Stimulated activated CD8-positive, alpha-beta memory T cell treated with anti-CD3 and anti-CD28 coated beads, Interleukin-15, amount 100 ng/mL, for 1 hour (primary cell): Measurements from ENCODE around the gene PROCR.
"Not testable (repeated sequence)": the region's sequence is repeated elsewhere in the genome, so short reads cannot be mapped to it uniquely, and the experiment has no call there.

Source experiments
- DNase-seq: peaks from one replicate; pipeline ENCODE4 v3.0.0-alpha.2; 2020; ENCODE audit warnings: low read depth

PROCR gene

DNA sequence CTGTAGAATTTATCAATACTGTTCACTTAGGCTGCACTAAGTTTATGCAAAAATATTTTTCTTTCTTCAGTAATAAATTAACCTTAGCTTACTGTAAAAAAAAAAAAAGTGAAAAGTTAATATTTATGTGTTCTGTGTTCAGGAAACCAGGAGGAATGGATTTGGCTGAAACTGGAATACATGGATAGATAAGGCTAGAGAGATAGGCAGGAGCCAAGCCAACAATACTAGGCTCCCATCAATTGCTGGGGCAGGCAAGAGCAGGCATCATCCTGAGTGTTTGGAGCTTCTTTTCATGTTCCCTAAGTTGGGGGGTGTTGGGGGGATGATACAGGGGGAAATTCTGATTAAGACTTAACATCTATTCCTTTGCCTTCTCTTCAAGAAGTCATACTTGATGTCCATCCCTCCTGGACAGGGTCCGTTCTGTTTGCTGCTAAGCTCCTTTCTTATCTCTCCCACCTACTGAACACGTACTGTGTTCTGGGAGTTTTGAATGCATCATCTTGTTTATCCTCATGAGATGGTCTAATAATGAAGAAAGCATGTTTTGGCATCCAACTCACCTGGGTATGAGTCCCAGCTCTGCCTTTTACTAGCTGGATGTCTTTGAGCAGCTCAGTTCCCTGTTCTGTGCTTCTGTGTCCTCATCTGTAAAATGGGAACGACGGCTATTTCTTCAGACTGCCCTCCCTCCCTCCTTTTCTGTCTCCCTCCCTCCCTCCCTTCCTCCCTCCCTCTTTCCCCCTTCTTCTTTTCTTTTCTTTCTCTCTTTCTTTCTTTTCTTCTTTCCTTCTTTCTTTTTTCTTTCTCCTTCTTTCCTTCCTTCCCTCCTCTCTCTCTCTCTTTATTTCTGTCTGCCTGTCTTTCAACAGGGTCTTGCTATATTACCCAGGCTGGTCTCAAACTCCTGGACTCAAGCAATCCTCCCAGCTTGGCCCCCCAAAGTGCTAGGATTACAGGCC lies 6.4 kb upstream of the PROCR start:
- DNase-seq, result no peak

GRCh38 chr20:35166242-35166830 lies 5.5 kb upstream of the PROCR start:
- no peak for DNase-seq

- no peak for DNase-seq
These were observed 4.1 kb upstream of the PROCR start for GRCh38 chr20:35167787-35168186.

DNA sequence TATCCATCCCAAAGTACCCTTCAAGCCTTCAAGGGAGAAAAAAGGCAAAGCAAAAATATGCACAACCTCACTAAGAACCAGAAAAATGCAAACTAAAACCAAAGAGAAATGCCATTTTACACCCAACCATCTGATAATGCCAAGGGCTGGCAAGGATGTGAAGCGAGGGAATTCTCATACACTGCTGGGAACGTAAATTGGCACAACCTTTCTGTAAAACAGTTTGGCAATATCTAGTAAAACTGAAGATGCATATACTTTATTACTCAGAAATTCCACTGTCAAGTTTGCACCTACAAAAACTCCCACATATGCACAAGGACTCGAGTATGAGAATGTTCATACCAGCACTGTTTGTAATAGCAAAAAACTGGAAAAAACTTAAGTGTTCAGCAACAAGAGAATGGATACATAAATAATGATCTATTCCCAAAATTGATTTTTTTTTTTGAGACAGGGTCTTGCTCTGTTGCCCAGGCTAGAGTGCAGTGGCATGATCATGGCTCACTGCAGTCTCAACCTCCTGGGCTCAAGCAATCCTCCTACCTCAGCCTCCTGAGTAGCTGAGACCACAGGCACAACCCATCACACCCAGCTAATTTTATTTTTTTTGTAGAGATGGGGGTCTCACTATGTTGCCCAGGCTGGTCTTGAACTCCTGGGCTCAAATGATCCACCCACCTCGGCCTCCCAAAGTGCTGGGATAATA lies 3.0 kb upstream of the PROCR start:
- DNase-seq, result not testable (repeated sequence)

DNA sequence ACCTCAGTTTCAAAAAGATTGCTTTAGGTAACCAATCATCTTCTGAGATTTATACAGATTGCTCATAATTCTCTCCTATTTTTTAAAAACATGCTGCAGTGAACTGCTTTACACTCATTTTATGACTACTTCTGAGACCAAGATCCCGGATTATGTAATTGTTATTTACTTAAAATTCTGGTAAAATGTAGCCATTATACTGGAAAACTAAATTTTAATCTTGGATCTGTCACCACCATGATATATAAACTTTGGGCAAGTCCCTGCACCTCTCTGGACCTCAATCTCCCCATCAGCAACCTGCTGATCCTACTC lies 477 bp upstream of the PROCR start:
- DNase-seq, result no peak

DNA sequence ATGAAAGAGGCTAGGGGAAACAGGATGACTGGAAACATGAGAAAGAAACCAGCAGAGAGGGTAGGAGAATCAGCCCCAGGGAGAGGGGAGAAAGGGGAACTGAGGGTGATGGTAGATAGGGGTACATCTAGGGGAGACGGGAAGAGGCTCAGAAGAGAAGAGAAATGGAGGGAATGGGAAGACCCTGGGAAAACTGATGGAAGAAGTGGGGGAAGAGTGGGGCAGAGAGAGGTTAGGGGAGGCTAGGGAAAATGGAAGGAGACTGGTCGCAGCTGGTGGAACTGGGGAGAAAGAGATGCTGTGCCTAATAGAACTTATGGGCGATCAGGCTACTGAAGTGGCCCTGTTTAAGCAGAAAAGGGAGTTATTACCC lies 548 bp downstream of the PROCR start:
- no peak for DNase-seq

DNA sequence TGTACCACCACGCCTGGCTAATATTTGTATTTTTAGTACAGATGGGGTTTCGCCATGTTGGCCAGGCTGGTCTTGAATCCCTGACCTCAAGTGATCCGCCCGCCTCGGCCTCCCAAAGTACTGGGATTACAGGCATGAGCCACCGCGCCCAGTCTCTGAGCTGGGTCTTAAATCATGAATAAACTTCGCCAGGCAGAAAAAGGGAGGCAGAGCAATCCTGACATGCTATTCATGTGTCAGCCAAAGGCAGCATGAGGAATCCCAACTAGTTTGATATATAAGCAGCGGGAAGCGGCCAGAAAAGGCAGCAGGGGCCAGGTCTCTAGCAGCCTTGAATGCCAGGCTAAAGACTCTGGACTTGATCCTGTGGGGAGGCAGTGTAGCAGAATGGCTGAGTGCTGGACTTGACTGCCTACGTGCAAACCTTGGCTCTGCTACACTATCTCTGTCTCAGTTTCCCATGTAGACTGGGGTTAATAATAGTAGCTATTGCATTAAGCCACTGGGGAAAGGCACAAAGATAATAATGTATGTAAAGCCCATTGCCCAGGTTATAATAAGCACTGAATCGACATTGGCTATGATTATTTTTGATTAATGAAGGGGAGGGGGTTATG lies 1.8 kb downstream of the PROCR start:
- DNase-seq, result no peak

GRCh38 chr20:35174458-35175216 lies 2.8 kb downstream of the PROCR start:
- DNase-seq, result no peak

DNA sequence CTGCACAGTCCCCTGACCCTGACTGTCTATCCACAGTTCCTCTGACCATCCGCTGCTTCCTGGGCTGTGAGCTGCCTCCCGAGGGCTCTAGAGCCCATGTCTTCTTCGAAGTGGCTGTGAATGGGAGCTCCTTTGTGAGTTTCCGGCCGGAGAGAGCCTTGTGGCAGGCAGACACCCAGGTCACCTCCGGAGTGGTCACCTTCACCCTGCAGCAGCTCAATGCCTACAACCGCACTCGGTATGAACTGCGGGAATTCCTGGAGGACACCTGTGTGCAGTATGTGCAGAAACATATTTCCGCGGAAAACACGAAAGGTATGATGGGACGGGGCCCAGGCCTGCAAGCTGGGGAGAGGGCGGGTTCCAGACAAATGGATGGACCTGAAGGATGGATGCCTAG lies 4.3 kb downstream of the PROCR start:
- no peak for DNase-seq

- DNase-seq, result no peak
These were observed 7.7 kb downstream of the PROCR start for GRCh38 chr20:35179292-35180212.

GRCh38 chr20:35180266-35180665 lies 8.4 kb downstream of the PROCR start:
- DNase-seq, result no peak

- DNase-seq, result no peak
These were observed 9.9 kb downstream of the PROCR start for GRCh38 chr20:35181731-35182130.

GRCh38 chr20:35186691-35187289 lies 14.9 kb downstream of the PROCR start:
- DNase-seq, result not testable (repeated sequence)

DNA sequence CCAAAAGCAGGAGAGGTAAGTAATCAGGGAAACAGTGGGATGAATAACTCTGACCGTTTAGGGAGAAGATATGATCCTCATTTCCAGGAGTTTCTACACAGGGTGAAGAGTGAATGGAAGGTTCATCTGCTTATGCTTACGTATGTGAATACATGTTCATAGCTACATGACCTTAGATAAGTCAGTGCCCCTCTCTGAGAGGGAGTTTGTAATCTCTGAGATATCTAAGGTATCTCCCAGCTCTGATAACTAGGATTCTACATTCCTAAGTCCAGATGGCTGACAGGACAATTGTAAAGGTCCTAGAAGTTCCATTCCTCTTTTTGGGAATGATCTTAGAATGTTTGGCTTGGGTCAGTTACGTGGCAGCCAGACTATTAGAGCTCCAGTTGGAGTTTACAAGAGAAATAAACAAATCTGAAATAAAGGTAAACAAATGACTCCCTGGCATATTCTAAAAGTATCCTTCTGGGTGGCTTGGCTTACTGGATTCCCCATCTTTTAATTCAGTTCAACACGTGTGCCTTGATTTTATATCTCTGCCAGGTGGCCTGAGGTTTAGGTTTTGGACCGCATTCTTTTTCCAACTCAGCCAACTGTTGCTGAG lies 15.8 kb downstream of the PROCR start:
- no peak for DNase-seq

- not testable (repeated sequence) for DNase-seq
These were observed 17.4 kb downstream of the PROCR start for GRCh38 chr20:35189223-35189622.

DNA sequence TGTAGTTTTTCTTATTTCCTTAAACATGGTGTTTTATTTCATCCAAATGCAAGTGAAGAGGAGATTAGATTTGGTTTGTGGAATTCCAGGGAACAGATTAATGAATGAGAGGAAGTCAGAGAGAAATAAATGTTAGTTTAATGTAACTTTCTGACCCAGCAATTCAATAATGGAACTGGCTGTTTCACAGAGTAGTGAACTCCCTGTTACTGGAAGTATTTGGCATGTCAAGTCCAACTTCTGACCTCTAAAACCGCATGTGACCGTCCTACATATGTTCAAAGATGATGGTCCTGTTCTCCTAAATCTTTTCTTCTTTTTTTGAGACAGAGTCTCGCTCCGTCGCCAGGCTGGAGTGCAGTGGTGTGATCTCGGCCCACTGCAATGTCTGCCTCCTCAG lies 18.7 kb downstream of the PROCR start:
- DNase-seq, result no peak

- no peak for DNase-seq
These were observed 19.7 kb downstream of the PROCR start for GRCh38 chr20:35191419-35192117.

- DNase-seq, result no peak
These were observed 20.4 kb downstream of the PROCR start for GRCh38 chr20:35192118-35192872.
